HepG2 (cell line): Measurements from ENCODE around the gene ACP2. TPM values are rescaled to one million over a fixed set of nuclear protein-coding genes. Genes with fewer than 3 reads are reported as not detected.

Experiments used
- ARHGAP35 ChIP-seq: sonication (generic); formaldehyde crosslinking; IDR thresholded peaks from 2 replicates; pipeline ENCODE4 v1.9.0; 2022; ENCODE audit warnings: mild to moderate bottlenecking, inconsistent platforms, moderate library complexity, missing genetic modification reagents, borderline replicate concordance
- MAF1 ChIP-seq: sonication (generic); formaldehyde crosslinking; IDR thresholded peaks from 2 replicates; pipeline ENCODE4 v1.5.0; 2020; ENCODE audit warnings: missing genetic modification reagents, borderline replicate concordance
- POLR2AphosphoS2 ChIP-seq: IDR thresholded peaks from 2 replicates; pipeline ENCODE4 v1.6.1; 2011; ENCODE audit warnings: low read depth, low read length, improper control_type of control experiment
- SALL1 ChIP-seq: sonication (generic); formaldehyde crosslinking; IDR thresholded peaks from 2 replicates; pipeline ENCODE4 v1.8.0; 2022; ENCODE audit warnings: mild to moderate bottlenecking, missing genetic modification reagents
- U2AF2 ChIP-seq: fragments of 200-400 bp; formaldehyde crosslinking; IDR thresholded peaks from 2 replicates; pipeline ENCODE4 v1.6.1; 2017; ENCODE audit warnings: low read depth, mild to moderate bottlenecking, low read length
- ZC3H13 ChIP-seq: sonication (generic); formaldehyde crosslinking; IDR thresholded peaks from 2 replicates; pipeline ENCODE4 v1.8.1; 2023; ENCODE audit warnings: mild to moderate bottlenecking, missing genetic modification reagents, moderate library complexity
- ZNF234 ChIP-seq: sonication (generic); formaldehyde crosslinking; conservative IDR thresholded peaks from 2 replicates; pipeline ENCODE4 v1.5.1; 2020; ENCODE audit warnings: mild to moderate bottlenecking, missing genetic modification reagents
- ZNF605 ChIP-seq: sonication (generic); formaldehyde crosslinking; IDR thresholded peaks from 2 replicates; pipeline ENCODE4 v1.8.0; 2022; ENCODE audit warnings: mild to moderate bottlenecking, missing genetic modification reagents
- ZNF713 ChIP-seq: sonication (generic); formaldehyde crosslinking; IDR thresholded peaks from 2 replicates; pipeline ENCODE4 v1.4.0; 2020; ENCODE audit warnings: mild to moderate bottlenecking, missing genetic modification reagents
- polyA plus RNA-seq, 8 experiments: library from polyadenylated mRNA; depleted of rRNA in 3 of 8; stranded (reverse) in 7 of 8; unstranded in 1 of 8; fragments of >200 nt; fragmentation: Illumina TruSeq in 4 of 8; extraction: Trizol in 4 of 8; gene quantifications; 2 replicates each; pipeline versions ENCODE4 v1.2.1 to v1.2.3, GENCODE V29; 2011 to 2016; ENCODE audit warnings: low read depth in 4 of 8, missing spikeins in 1 of 8, mixed read lengths in 1 of 8; ENCODE audit not compliant: insufficient read depth in 1 of 8
- total RNA-seq, 5 experiments: library from RNA; depleted of rRNA; stranded (reverse); fragments of >200 nt; fragmentation: Illumina TruSeq; extraction: Trizol; gene quantifications; 2 replicates each; pipeline ENCODE4 v1.2.3, GENCODE V29; 2016; ENCODE audit warnings: low read depth in 1 of 5
- TF ChIP-seq, protein P1 (sequence below): sonication (generic); formaldehyde crosslinking; IDR thresholded peaks from 2 replicates; pipeline ENCODE4 v1.5.0; 2020; ENCODE audit warnings: missing genetic modification reagents
- TF ChIP-seq, protein P2 (sequence below): sonication (generic); IDR thresholded peaks from 2 replicates; pipeline ENCODE4 v1.6.1; 2016; ENCODE audit warnings: low read depth, borderline replicate concordance
- TF ChIP-seq, protein P3 (sequence below): sonication (generic); formaldehyde crosslinking; IDR thresholded peaks from 2 replicates; pipeline ENCODE4 v1.4.0; 2020; ENCODE audit warnings: missing genetic modification reagents
- TF ChIP-seq, protein P4 (sequence below): sonication (generic); formaldehyde crosslinking; IDR thresholded peaks from 2 replicates; pipeline ENCODE4 v1.5.0; 2020; ENCODE audit warnings: mild to moderate bottlenecking, missing genetic modification reagents
- TF ChIP-seq, protein P5 (sequence below): sonication (generic); formaldehyde crosslinking; IDR thresholded peaks from 2 replicates; pipeline ENCODE4 v1.4.0; 2020; ENCODE audit warnings: missing genetic modification reagents, mild to moderate bottlenecking, borderline replicate concordance
- TF ChIP-seq, protein P6 (sequence below): sonication (generic); formaldehyde crosslinking; IDR thresholded peaks from 2 replicates; pipeline ENCODE4 v1.4.0; 2020; ENCODE audit warnings: missing genetic modification reagents
- TF ChIP-seq, protein P7 (sequence below): sonication (generic); formaldehyde crosslinking; conservative IDR thresholded peaks from 2 replicates; pipeline ENCODE4 v1.8.0; 2022; ENCODE audit warnings: mild to moderate bottlenecking, moderate library complexity, missing genetic modification reagents

The ACP2 gene
- total and polyA plus RNA-seq, 2 of the 13 experiments (the other 11 are each of a cell fraction or from before 2014, with no cell fraction given), result 17.7 to 20.2 TPM

DNA sequence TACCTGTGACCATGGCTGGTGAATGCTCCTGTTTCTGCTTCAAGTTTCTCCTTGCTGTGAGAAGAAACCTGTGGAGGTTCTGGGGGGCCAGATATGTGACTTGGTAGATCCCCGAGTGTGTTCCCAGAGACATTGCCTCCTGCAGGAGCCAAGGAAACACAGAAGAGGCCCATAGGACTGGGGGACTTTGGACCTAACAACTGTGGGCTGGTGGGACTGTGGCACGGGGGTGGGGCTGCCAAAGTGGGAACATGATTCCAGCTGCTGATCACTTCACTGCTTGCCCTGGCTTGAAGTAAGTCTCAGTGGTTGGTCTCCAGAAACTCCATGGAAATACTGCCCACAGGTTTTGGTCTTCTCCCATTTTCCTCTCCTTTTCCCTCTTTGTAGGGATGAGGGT is 5.0 kb upstream of the ACP2 start (continued):
- TF ChIP-seq, protein P1, sequence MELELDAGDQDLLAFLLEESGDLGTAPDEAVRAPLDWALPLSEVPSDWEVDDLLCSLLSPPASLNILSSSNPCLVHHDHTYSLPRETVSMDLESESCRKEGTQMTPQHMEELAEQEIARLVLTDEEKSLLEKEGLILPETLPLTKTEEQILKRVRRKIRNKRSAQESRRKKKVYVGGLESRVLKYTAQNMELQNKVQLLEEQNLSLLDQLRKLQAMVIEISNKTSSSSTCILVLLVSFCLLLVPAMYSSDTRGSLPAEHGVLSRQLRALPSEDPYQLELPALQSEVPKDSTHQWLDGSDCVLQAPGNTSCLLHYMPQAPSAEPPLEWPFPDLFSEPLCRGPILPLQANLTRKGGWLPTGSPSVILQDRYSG, result no peak
- TF ChIP-seq, protein P2, sequence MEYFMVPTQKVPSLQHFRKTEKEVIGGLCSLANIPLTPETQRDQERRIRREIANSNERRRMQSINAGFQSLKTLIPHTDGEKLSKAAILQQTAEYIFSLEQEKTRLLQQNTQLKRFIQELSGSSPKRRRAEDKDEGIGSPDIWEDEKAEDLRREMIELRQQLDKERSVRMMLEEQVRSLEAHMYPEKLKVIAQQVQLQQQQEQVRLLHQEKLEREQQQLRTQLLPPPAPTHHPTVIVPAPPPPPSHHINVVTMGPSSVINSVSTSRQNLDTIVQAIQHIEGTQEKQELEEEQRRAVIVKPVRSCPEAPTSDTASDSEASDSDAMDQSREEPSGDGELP, result peak; percentile 82; the same call in 1 of the 2 replicates
- TF ChIP-seq, protein P3, sequence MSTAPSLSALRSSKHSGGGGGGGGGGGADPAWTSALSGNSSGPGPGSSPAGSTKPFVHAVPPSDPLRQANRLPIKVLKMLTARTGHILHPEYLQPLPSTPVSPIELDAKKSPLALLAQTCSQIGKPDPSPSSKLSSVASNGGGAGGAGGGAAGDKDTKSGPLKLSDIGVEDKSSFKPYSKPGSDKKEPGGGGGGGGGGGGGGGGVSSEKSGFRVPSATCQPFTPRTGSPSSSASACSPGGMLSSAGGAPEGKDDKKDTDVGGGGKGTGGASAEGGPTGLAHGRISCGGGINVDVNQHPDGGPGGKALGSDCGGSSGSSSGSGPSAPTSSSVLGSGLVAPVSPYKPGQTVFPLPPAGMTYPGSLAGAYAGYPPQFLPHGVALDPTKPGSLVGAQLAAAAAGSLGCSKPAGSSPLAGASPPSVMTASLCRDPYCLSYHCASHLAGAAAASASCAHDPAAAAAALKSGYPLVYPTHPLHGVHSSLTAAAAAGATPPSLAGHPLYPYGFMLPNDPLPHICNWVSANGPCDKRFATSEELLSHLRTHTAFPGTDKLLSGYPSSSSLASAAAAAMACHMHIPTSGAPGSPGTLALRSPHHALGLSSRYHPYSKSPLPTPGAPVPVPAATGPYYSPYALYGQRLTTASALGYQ (CRISPR knock-in tag), result no peak
- no peak for TF ChIP-seq ZNF713 (CRISPR knock-in tag)
- TF ChIP-seq, protein P4, sequence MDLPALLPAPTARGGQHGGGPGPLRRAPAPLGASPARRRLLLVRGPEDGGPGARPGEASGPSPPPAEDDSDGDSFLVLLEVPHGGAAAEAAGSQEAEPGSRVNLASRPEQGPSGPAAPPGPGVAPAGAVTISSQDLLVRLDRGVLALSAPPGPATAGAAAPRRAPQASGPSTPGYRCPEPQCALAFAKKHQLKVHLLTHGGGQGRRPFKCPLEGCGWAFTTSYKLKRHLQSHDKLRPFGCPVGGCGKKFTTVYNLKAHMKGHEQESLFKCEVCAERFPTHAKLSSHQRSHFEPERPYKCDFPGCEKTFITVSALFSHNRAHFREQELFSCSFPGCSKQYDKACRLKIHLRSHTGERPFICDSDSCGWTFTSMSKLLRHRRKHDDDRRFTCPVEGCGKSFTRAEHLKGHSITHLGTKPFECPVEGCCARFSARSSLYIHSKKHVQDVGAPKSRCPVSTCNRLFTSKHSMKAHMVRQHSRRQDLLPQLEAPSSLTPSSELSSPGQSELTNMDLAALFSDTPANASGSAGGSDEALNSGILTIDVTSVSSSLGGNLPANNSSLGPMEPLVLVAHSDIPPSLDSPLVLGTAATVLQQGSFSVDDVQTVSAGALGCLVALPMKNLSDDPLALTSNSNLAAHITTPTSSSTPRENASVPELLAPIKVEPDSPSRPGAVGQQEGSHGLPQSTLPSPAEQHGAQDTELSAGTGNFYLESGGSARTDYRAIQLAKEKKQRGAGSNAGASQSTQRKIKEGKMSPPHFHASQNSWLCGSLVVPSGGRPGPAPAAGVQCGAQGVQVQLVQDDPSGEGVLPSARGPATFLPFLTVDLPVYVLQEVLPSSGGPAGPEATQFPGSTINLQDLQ (CRISPR knock-in tag), result no peak
- TF ChIP-seq ZNF234 (CRISPR knock-in tag), result no peak
- TF ChIP-seq ZNF605 (CRISPR knock-in tag), result peak; percentile 51; the same call in 1 of the 2 replicates
- TF ChIP-seq, protein P5, sequence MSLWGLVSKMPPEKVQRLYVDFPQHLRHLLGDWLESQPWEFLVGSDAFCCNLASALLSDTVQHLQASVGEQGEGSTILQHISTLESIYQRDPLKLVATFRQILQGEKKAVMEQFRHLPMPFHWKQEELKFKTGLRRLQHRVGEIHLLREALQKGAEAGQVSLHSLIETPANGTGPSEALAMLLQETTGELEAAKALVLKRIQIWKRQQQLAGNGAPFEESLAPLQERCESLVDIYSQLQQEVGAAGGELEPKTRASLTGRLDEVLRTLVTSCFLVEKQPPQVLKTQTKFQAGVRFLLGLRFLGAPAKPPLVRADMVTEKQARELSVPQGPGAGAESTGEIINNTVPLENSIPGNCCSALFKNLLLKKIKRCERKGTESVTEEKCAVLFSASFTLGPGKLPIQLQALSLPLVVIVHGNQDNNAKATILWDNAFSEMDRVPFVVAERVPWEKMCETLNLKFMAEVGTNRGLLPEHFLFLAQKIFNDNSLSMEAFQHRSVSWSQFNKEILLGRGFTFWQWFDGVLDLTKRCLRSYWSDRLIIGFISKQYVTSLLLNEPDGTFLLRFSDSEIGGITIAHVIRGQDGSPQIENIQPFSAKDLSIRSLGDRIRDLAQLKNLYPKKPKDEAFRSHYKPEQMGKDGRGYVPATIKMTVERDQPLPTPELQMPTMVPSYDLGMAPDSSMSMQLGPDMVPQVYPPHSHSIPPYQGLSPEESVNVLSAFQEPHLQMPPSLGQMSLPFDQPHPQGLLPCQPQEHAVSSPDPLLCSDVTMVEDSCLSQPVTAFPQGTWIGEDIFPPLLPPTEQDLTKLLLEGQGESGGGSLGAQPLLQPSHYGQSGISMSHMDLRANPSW, result no peak
- no peak for TF ChIP-seq U2AF2
- no peak for TF ChIP-seq POLR2AphosphoS2
- TF ChIP-seq ZC3H13 (CRISPR knock-in tag), result no peak
- TF ChIP-seq SALL1 (CRISPR knock-in tag), result no peak; the same call in 1 of the 2 replicates
- TF ChIP-seq, protein P6, sequence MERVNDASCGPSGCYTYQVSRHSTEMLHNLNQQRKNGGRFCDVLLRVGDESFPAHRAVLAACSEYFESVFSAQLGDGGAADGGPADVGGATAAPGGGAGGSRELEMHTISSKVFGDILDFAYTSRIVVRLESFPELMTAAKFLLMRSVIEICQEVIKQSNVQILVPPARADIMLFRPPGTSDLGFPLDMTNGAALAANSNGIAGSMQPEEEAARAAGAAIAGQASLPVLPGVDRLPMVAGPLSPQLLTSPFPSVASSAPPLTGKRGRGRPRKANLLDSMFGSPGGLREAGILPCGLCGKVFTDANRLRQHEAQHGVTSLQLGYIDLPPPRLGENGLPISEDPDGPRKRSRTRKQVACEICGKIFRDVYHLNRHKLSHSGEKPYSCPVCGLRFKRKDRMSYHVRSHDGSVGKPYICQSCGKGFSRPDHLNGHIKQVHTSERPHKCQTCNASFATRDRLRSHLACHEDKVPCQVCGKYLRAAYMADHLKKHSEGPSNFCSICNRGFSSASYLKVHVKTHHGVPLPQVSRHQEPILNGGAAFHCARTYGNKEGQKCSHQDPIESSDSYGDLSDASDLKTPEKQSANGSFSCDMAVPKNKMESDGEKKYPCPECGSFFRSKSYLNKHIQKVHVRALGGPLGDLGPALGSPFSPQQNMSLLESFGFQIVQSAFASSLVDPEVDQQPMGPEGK (CRISPR knock-in tag), result peak; percentile 83
- TF ChIP-seq ARHGAP35, result no peak
- no peak for TF ChIP-seq MAF1 (CRISPR knock-in tag)
- TF ChIP-seq, protein P7, sequence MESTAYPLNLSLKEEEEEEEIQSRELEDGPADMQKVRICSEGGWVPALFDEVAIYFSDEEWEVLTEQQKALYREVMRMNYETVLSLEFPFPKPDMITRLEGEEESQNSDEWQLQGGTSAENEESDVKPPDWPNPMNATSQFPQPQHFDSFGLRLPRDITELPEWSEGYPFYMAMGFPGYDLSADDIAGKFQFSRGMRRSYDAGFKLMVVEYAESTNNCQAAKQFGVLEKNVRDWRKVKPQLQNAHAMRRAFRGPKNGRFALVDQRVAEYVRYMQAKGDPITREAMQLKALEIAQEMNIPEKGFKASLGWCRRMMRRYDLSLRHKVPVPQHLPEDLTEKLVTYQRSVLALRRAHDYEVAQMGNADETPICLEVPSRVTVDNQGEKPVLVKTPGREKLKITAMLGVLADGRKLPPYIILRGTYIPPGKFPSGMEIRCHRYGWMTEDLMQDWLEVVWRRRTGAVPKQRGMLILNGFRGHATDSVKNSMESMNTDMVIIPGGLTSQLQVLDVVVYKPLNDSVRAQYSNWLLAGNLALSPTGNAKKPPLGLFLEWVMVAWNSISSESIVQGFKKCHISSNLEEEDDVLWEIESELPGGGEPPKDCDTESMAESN (CRISPR knock-in tag), result no peak
